GM18505 (cell line): ENCODE data around the gene SLC6A8.

Experiments used
- ATAC-seq: cut with Tn5 transposase; IDR thresholded peaks from one replicate; pipeline ENCODE4 v1.9.1; 2021; ENCODE audit not compliant: unreplicated experiment
- POLR2A ChIP-seq: IDR thresholded peaks from 4 replicates; pipeline ENCODE4 v1.6.1; 2011; ENCODE audit warnings: borderline replicate concordance; ENCODE audit not compliant: insufficient read depth, insufficient read length; ENCODE audit errors: extremely low read depth

Gene SLC6A8

GRCh38 chrX:153707406-153707805, 19.7 kb downstream of the SLC6A8 start:
- no peak for TF ChIP-seq POLR2A
- no peak for ATAC-seq

- TF ChIP-seq POLR2A: no peak
- ATAC-seq: no peak
Observed at GRCh38 chrX:153708415-153708814, 20.7 kb downstream of the SLC6A8 start.

GRCh38 chrX:153709726-153710674, 22.3 kb downstream of the SLC6A8 start:
- no peak for TF ChIP-seq POLR2A
- ATAC-seq: no peak

DNA sequence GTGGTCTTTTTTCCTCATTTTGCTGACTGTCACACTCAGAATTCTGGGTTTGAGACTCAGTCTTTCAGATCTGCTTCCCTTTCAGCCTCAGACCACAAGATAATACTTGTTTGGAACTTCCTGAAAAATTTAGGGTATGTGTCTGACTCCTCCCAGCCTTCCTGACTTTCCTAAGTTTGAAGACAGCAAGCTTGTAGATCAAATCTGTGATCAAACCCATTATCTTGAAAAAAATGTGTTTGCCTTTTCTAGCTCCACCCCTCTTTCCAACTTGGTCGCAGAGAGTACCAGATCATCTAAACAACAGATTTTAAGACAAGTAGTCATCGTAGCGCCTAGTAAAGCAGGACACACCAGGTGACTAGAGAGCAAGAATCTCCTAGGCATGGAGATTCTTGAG, 26.5 kb downstream of the SLC6A8 start:
- ATAC-seq: no peak
- no peak for TF ChIP-seq POLR2A

DNA sequence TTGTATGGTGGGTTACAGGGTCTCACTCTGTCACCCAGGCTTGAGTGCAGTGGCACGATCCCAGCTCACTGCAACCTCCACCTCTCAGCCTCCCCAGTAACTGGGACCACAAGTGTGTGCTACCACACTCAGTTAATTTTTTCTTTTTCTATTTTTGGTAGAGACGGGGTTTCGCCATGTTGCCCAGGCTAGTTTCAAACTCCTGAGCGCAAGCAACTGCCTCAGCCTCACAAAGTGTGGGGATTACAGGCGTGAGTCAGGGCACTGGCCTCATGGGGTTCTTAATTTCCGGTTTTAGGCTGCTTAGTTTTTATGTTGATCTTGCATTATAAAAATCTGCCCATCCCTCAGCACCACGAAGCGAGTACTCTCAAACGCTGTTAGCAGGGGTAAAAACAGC, 29.7 kb downstream of the SLC6A8 start:
- ATAC-seq: no peak
- TF ChIP-seq POLR2A: no peak

DNA sequence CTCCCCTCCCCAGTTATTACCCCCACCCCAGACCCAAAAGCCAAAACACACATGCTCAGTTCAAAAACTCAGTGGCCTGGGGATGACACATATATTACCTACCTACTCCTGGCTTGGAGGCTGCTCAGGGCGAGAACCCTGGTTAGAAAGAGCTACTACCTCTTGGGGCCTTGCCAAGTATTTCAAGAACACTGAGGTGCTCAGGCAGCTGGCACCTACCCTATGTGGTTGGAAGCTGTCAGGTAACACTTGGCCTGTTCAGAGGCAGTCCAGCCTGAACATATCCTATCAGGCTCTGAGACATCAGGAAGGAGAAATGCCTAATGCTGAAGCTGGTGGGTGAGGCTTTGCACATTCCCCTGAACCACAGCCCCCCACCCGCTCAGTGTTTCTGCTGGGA, 31.5 kb downstream of the SLC6A8 start:
- no peak for ATAC-seq
- no peak for TF ChIP-seq POLR2A

GRCh38 chrX:153719701-153720100, 32.0 kb downstream of the SLC6A8 start:
- ATAC-seq: no peak
- TF ChIP-seq POLR2A: no peak

DNA sequence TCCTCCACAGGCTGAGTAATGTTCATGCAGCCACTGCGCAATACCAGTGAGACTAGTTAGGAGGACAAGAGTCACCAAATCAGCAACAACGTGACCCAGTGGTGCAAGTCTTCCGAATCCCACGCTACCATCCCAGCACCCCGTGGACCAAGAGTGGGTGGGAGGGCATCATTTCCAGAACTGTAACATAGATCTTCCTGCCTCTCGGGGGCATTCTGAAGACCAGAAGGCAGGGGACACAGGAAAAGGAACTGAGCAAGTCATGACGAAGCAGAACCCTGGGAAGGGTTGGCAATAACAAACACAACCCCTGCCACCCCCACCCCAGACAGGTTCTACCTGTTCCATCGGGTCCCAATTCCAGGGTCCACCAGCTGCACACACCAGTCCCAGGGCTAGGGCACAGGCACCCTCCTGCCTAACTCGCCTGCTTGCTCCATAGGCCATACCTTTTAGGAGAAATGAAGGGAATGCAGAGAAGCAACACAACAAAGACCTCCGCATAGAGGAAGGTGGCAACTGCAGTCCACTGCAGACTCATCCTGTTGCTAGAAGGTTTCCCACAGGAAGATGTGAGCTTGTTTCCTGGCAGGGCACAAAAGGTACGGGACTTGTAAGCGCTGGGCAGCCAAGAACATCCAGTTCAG, 35.1 kb downstream of the SLC6A8 start:
- ATAC-seq: no peak
- TF ChIP-seq POLR2A: no peak

DNA sequence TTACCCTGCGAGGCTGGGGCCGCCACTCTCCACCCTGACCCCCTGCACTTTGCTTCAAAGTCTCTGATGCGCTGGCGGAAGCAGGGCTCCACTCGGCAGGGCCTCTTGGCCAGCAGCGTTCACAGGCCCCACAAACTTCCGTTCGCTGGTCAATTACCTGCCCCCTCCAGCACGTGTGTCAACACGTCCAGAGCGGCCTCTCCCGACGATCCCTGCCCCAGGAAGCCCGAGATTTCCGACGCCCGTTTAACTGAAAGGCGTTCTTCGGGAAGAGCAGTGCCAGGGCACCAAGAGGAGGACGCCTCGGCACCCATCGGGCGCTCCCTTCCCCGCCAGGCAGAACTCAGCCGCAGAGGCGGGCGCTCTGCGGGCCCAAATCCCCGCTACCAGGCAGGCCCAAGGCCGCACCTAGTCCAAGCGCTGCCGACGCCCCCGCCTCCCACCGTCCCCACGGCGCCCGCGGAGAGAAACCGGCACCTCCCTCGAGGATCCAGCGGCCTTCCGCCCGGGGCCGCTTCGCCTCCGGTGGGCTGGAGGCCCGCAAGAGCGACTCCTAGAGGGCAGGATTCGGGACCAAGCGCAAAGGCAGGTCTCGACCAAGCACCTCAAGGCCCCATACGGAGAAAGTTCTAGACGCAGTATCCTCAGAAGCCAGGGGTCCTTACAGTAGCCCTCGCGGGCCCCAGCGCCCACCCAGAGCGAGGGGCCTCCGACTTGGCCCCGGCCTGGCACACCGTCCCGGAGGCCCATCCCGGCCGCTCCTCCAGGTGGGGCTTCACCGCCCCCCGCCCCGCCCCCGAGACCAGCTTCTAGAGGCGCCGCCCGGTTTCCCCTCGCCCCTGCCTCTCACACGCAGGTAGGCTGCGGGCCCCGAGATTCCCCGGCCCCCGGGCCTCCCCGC, 35.9 kb downstream of the SLC6A8 start:
- no peak for TF ChIP-seq POLR2A
- ATAC-seq: peak; percentile 29

GRCh38 chrX:153724252-153725038, 36.7 kb downstream of the SLC6A8 start, which contains the start of the genes ABCD1 and BCAP31:
Gene ABCD1, plus strand, starts transcription at chrX:153724856. Its CDS starts 411 bp downstream, at chrX:153725267.
Gene BCAP31, minus strand, starts transcription at chrX:153724387. Its CDS starts 1,143 bp downstream, at chrX:153723244.
- ATAC-seq: peak; percentile 56
- TF ChIP-seq POLR2A: peak; percentile 77

GRCh38 chrX:153725039-153725831, 37.5 kb downstream of the SLC6A8 start:
- TF ChIP-seq POLR2A: no peak
- ATAC-seq: no peak
